ENCODE measurements around the gene FADS1.

Gene FADS1

DNA sequence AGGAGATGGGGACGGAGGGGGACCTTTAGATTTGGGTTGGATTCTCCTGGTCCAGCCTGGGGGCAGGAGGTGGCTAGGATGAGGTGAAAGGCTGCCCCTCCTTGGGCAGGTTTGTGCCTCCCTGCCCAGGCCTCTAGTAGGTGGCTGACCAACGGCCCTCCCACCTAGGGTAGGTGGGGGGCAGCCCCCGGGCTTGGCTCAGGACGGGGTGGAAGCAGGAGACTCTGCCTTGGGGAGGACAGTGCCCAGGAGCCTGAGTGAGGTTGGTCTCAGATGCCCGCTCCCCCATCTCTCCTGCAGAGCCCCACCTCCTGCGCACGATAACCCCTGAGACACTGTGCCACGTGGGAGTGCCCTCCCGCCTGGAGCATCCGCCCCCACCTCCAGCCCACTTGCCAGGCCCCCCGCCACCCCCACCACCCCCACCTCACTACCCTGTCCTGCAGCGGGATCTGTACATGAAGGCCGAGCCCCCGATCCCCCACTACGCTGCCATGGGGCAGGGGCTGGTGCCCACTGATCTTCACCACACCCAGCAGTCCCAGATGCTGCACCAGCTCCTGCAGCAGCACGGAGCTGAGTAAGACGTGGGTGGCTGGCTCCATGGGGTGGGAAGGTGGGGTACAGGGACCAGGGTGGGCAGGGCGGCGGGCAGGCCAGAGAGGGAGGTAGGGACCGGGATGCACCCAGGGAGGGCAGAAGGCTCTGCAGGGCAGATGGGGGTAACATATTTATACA is 46.7 kb downstream of the FADS1 start:
- H2AFZ ChIP-seq (ENCODE audit: low read length), result no peak overlapping the region
- no peaks in the 10 kb centered on the region for H3K9me3 ChIP-seq (ENCODE audit: low read length)
- H3F3A ChIP-seq (ENCODE audit: insufficient read depth, low read length), result no peaks in the 10 kb centered on the region
- no peak overlapping the region for H3K4me2 ChIP-seq (ENCODE audit: low read length)
- H3K27me3 ChIP-seq (ENCODE audit: insufficient read depth, low read length), result no peaks in the 10 kb centered on the region
- H4K20me1 ChIP-seq (ENCODE audit: insufficient read depth, low read length), result no peaks in the 10 kb centered on the region
- H3K27ac ChIP-seq (ENCODE audit: low read depth, low read length, poor library complexity, severe bottlenecking), result no peak overlapping the region
- no peak overlapping the region for H3K9ac ChIP-seq (ENCODE audit: low read length)
- no peaks in the 10 kb centered on the region for H3K79me2 ChIP-seq (ENCODE audit: insufficient read depth, low read length)
- H3K36me3 ChIP-seq (ENCODE audit: insufficient read depth, low read length), result no peaks in the 10 kb centered on the region
- H3K4me3 ChIP-seq (ENCODE audit: low read depth, low read length, poor library complexity, severe bottlenecking), result no peak overlapping the region
- TF ChIP-seq EZH2 (IDR thresholded peaks at IDR 0.05; ENCODE audit: borderline replicate concordance, low read length) (no peak), CTCF (IDR thresholded peaks at IDR 0.05; ENCODE audit: low read length) (no peak)
- no peaks in the 10 kb centered on the region for H3K9me2 ChIP-seq (ENCODE audit: low read depth, low read length)
- peaks cover 5% of the 10 kb centered on the region for H3K4me1 ChIP-seq (ENCODE audit: insufficient read depth, low read length, severe bottlenecking)

- H4K20me1 ChIP-seq (ENCODE audit: insufficient read depth, low read length), result no peaks in the 10 kb centered on the region
- H3K36me3 ChIP-seq (ENCODE audit: insufficient read depth, low read length), result no peaks in the 10 kb centered on the region
- no peaks in the 10 kb centered on the region for H3K9me2 ChIP-seq (ENCODE audit: low read depth, low read length)
- H3K9ac ChIP-seq (ENCODE audit: low read length), result no peak overlapping the region
- no peak overlapping the region for H2AFZ ChIP-seq (ENCODE audit: low read length)
- TF ChIP-seq EZH2 (IDR thresholded peaks at IDR 0.05; ENCODE audit: borderline replicate concordance, low read length), result no peak
- no peak for TF ChIP-seq CTCF (IDR thresholded peaks at IDR 0.05; ENCODE audit: low read length)
- no peaks in the 10 kb centered on the region for H3F3A ChIP-seq (ENCODE audit: insufficient read depth, low read length)
- H3K79me2 ChIP-seq (ENCODE audit: insufficient read depth, low read length), result no peaks in the 10 kb centered on the region
- H3K27me3 ChIP-seq (ENCODE audit: insufficient read depth, low read length), result no peaks in the 10 kb centered on the region
- no peak overlapping the region for H3K4me2 ChIP-seq (ENCODE audit: low read length)
- H3K9me3 ChIP-seq (ENCODE audit: low read length), result no peaks in the 10 kb centered on the region
- H3K27ac ChIP-seq (ENCODE audit: low read depth, low read length, poor library complexity, severe bottlenecking), result no peak overlapping the region
- H3K4me1 ChIP-seq (ENCODE audit: insufficient read depth, low read length, severe bottlenecking), result peaks cover 5% of the 10 kb centered on the region
- H3K4me3 ChIP-seq (ENCODE audit: low read depth, low read length, poor library complexity, severe bottlenecking), result no peak overlapping the region
Observed at GRCh38 chr11:61769169-61769920, 47.5 kb downstream of the FADS1 start.

DNA sequence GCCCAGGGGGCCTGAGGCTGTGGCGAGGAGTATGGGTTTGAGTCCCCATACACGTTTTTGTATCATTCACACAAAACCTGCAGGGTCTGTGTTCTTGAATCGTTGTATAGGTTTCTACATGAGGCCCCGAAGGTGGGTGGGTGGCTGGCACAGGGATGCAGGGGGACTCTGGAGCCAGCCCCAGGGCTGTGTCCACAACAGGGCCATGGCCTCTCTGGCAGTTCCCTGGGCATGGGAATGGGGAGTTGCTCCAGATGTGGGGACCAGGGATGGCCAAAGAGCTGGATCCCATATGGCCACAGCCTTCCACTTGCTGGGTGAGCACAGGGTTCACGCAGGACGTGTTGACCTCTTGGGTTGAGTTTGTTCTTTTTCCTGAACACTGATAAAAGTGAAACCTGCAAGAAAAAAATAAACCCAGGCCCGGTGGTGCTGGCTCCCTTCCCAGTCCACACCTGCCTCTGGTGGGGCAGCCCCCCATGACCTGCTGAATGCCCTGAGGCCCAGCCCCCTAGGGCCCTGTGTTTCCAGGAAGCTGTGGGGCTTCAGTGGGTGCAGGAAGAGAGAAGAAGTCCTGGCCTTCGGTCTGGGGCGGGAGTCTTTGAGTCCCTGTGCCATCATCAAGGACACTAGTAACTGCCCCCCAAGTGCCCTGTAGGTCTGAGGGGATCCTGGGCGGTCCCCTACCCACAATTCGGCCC is 48.3 kb downstream of the FADS1 start:
- H3K9me3 ChIP-seq (ENCODE audit: low read length), result no peaks in the 10 kb centered on the region
- TF ChIP-seq CTCF (IDR thresholded peaks at IDR 0.05; ENCODE audit: low read length) (no peak), EZH2 (IDR thresholded peaks at IDR 0.05; ENCODE audit: borderline replicate concordance, low read length) (no peak)
- H4K20me1 ChIP-seq (ENCODE audit: insufficient read depth, low read length), result no peaks in the 10 kb centered on the region
- no peak overlapping the region for H3K4me2 ChIP-seq (ENCODE audit: low read length)
- no peaks in the 10 kb centered on the region for H3K79me2 ChIP-seq (ENCODE audit: insufficient read depth, low read length)
- H3K9ac ChIP-seq (ENCODE audit: low read length), result no peak overlapping the region
- H2AFZ ChIP-seq (ENCODE audit: low read length), result no peak overlapping the region
- H3K36me3 ChIP-seq (ENCODE audit: insufficient read depth, low read length), result no peaks in the 10 kb centered on the region
- no peak overlapping the region for H3K4me3 ChIP-seq (ENCODE audit: low read depth, low read length, poor library complexity, severe bottlenecking)
- H3K27ac ChIP-seq (ENCODE audit: low read depth, low read length, poor library complexity, severe bottlenecking), result no peak overlapping the region
- H3F3A ChIP-seq (ENCODE audit: insufficient read depth, low read length), result no peaks in the 10 kb centered on the region
- H3K4me1 ChIP-seq (ENCODE audit: insufficient read depth, low read length, severe bottlenecking), result peaks cover 5% of the 10 kb centered on the region
- no peaks in the 10 kb centered on the region for H3K9me2 ChIP-seq (ENCODE audit: low read depth, low read length)
- H3K27me3 ChIP-seq (ENCODE audit: insufficient read depth, low read length), result no peaks in the 10 kb centered on the region
